Peyer's patch (tissue), 4 donors: Measurements from ENCODE around the gene TGFBR2. TPM values are rescaled to one million over a fixed set of nuclear protein-coding genes. Genes with fewer than 3 reads are reported as not detected.

Source experiments
- DNase-seq, 3 donors: peaks; one replicate each; pipeline ENCODE4 v3.0.0-alpha.2; 2017 to 2019
- H3K27ac ChIP-seq, 4 donors: fragments of 200-600 bp; sonication (generic); one replicate each; pipeline ENCODE4 v1.5.1; 2016 to 2019
- H3K27me3 ChIP-seq, 2 donors: fragments of 200-600 bp; sonication (generic); one replicate each; pipeline ENCODE4 v1.5.1; 2019
- H3K36me3 ChIP-seq, 3 donors: fragments of 200-600 bp; sonication (generic); one replicate each; pipeline ENCODE4 v1.5.1; 2016 to 2019
- H3K4me1 ChIP-seq, 4 donors: fragments of 200-600 bp; sonication (generic); one replicate each; pipeline ENCODE4 v1.5.1; 2016 to 2019
- H3K4me3 ChIP-seq, 4 donors: fragments of 200-600 bp; sonication (generic); 1 replicate in 3 of 4; 2 replicates in 1 of 4; pipeline ENCODE4 v1.5.1; 2016 to 2019; ENCODE audit warnings: mild to moderate bottlenecking in 1 of 4
- H3K9me3 ChIP-seq, 4 donors: fragments of 200-600 bp; sonication (generic); one replicate each; pipeline ENCODE4 v1.5.1; 2016 to 2019; ENCODE audit warnings: mild to moderate bottlenecking in 1 of 4
- CTCF ChIP-seq, 6 experiments: fragments of 450-650 bp in 4 of 6; fragments of 200-600 bp in 2 of 6; sonication (generic) in 1 of 6; IDR thresholded peaks; one replicate each; pipeline ENCODE4 v1.5.1; 2017 to 2019; ENCODE audit warnings: antibody characterized with exemption in 6 of 6, mild to moderate bottlenecking in 3 of 6, moderate library complexity in 1 of 6
- POLR2A ChIP-seq, 2 donors: fragments of 450-650 bp; IDR thresholded peaks; one replicate each; pipeline ENCODE4 v1.5.1; 2017; ENCODE audit warnings: antibody characterized with exemption in 2 of 2, mild to moderate bottlenecking in 2 of 2, moderate library complexity in 2 of 2
- total RNA-seq, 4 donors: library from RNA; depleted of rRNA; stranded (reverse); fragments of >200 nt; gene quantifications; one replicate each; pipeline ENCODE4 v1.1.0, GENCODE V29; 2016

Gene TGFBR2
- total RNA-seq, 4 donors from 2014 or later: 51.8 to 127 (median 105) TPM

- no peak for DNase-seq
- H3K36me3 ChIP-seq: no peaks in the 10 kb centered on the region
- no peaks in the 10 kb centered on the region for H3K27me3 ChIP-seq
- no peak overlapping the region for H3K4me3 ChIP-seq
- no peaks in the 10 kb centered on the region for H3K9me3 ChIP-seq
- no peak for TF ChIP-seq POLR2A (IDR thresholded peaks at IDR 0.05)
- no peak for TF ChIP-seq CTCF (IDR thresholded peaks at IDR 0.05)
- H3K4me1 ChIP-seq: no peaks in the 10 kb centered on the region
- H3K27ac ChIP-seq: no peak overlapping the region
Observed at GRCh38 chr3:30724863-30725262, 118.5 kb downstream of the TGFBR2 start.

- no peaks in the 10 kb centered on the region for H3K4me1 ChIP-seq
- H3K27ac ChIP-seq: no peak overlapping the region
- no peak overlapping the region for H3K4me3 ChIP-seq
- H3K36me3 ChIP-seq: no peaks in the 10 kb centered on the region
- H3K9me3 ChIP-seq: no peaks in the 10 kb centered on the region
- no peaks in the 10 kb centered on the region for H3K27me3 ChIP-seq
- TF ChIP-seq CTCF (IDR thresholded peaks at IDR 0.05) (no peak), POLR2A (IDR thresholded peaks at IDR 0.05) (no peak)
- DNase-seq: no peak
Observed at GRCh38 chr3:30728143-30728542, 121.7 kb downstream of the TGFBR2 start.

GRCh38 chr3:30729512-30729911 is 123.1 kb downstream of the TGFBR2 start:
- Histone ChIP-seq H3K4me1 (no peaks in the 10 kb centered on the region), H3K4me3 (no peak overlapping the region), H3K36me3 (no peaks in the 10 kb centered on the region), H3K27ac (no peak overlapping the region), H3K9me3 (no peaks in the 10 kb centered on the region), H3K27me3 (no peaks in the 10 kb centered on the region)
- TF ChIP-seq CTCF (IDR thresholded peaks at IDR 0.05) (no peak), POLR2A (IDR thresholded peaks at IDR 0.05) (no peak)
- no peak for DNase-seq

- TF ChIP-seq POLR2A (IDR thresholded peaks at IDR 0.05) (no peak), CTCF (IDR thresholded peaks at IDR 0.05) (no peak)
- no peaks in the 10 kb centered on the region for H3K9me3 ChIP-seq
- H3K27me3 ChIP-seq: no peaks in the 10 kb centered on the region
- no peaks in the 10 kb centered on the region for H3K4me1 ChIP-seq
- H3K36me3 ChIP-seq: no peaks in the 10 kb centered on the region
- no peak overlapping the region for H3K27ac ChIP-seq
- no peak for DNase-seq
- no peak overlapping the region for H3K4me3 ChIP-seq
Observed at GRCh38 chr3:30729936-30730335, 123.5 kb downstream of the TGFBR2 start.

- DNase-seq: no peak
- no peaks in the 10 kb centered on the region for H3K27me3 ChIP-seq
- no peaks in the 10 kb centered on the region for H3K4me1 ChIP-seq
- no peak overlapping the region for H3K4me3 ChIP-seq
- H3K27ac ChIP-seq: no peak overlapping the region
- H3K9me3 ChIP-seq: no peaks in the 10 kb centered on the region
- no peaks in the 10 kb centered on the region for H3K36me3 ChIP-seq
- no peak for TF ChIP-seq POLR2A (IDR thresholded peaks at IDR 0.05)
- no peak for TF ChIP-seq CTCF (IDR thresholded peaks at IDR 0.05)
Observed at GRCh38 chr3:30730967-30731366, 124.6 kb downstream of the TGFBR2 start.

GRCh38 chr3:30733209-30733608 is 126.8 kb downstream of the TGFBR2 start:
- Histone ChIP-seq H3K36me3 (no peaks in the 10 kb centered on the region), H3K4me1 (no peaks in the 10 kb centered on the region), H3K27me3 (no peaks in the 10 kb centered on the region), H3K9me3 (no peaks in the 10 kb centered on the region), H3K4me3 (no peak overlapping the region), H3K27ac (no peak overlapping the region)
- TF ChIP-seq POLR2A (IDR thresholded peaks at IDR 0.05) (no peak), CTCF (IDR thresholded peaks at IDR 0.05) (no peak)
- no peak for DNase-seq
